Renal cortical epithelial cell (primary cell): ENCODE results near the gene KAZN. TPM values are rescaled to one million over a fixed set of nuclear protein-coding genes. Genes with fewer than 3 reads are reported as not detected.

ENCODE experiments used
- DNase-seq: peaks from one replicate; pipeline ENCODE4 v3.0.0-alpha.2; 2011; ENCODE audit warnings: low read depth
- total RNA-seq: library from RNA; depleted of rRNA; stranded (reverse); fragments of >200 nt; gene quantifications from 2 replicates; pipeline ENCODE4 v1.2.3, GENCODE V29; 2014

KAZN gene
- total RNA-seq, 1 donor from 2014 or later: 30.8 TPM

DNA sequence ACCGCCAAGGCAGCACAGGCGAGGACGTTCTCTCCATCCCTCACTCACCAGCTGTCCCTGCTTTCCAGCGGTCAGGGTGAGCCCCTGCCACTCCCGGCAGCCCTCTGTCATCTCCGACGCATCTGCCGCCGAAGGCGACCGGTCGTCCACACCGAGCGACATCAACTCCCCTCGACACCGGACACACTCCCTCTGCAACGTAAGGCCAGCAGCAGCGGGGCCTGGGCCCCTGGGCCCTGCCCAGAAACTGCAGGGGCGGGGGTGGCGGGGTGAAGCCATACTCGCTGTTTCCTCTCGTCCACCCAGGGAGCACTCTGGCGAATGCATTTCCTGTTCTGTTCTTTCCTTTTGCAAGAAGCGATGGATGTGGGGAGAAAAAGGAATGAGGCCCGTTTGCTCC, 461.6 kb downstream of the KAZN start:
- no peak for DNase-seq

DNA sequence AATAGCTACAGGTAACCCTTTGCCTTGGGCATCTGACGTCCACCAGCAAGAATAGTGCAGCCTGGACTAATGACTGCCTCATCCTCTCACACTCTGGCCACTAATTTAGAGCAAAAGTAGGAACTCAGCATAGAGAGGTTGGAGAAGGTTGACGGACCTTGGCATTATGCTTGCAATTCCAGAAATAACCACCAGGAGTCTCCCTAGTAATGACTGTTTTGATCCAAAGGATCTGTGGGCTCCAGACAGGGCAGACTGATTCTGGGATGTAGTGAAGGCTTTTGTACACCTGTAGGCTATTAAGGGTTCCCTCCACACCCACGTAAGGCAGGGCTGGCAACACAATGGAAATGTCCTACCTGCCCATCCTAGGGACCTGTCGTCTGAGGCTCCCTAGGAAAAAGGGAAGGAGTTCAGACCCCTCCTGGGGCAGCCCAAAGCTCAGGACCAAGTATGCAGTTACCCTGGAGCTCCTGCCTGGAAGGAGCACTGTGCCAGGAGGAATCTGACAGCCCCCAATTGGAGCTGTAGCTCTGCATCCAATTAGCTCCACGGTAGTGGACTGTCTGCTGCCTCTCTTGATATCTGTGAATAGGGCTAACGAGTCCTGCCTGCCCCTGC, 464.1 kb downstream of the KAZN start:
- no peak for DNase-seq

DNA sequence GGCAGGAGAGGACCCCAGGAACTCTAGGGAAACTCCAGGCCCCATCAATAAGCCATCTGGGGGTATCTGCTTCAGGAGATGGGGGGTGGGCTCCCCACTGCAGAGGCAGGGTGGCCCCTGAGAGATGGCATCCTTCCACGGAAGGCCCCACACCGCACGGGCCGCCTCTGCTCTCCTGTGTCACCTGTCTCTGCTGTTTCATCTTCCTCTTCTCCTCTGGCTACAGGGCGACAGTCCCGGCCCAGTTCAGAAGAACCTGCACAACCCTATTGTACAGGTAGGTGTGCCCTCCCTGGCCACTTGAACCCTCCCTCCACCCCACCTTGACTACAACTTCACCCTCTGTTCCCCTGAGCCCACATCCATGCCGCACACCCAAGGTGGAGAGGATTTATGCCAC, 464.9 kb downstream of the KAZN start:
- no peak for DNase-seq

DNA sequence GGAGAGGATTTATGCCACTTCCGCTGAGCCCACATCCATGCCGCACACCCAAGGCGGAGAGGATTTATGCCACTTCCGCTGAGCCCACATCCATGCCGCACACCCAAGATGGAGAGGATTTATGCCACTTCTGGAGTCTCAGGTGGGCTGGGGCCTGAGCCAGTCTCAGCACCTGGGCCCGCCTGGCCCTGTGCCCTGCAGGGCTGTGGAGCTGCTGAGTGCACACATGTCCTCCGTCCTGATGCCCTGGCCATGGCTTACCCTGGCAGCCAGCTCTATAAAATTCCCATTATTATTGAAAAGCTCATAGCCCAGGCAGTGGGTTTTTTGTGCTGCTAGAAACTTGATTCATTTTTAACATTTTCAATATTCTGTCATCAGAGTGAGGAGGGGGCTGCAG, 465.3 kb downstream of the KAZN start:
- DNase-seq: no peak

DNA sequence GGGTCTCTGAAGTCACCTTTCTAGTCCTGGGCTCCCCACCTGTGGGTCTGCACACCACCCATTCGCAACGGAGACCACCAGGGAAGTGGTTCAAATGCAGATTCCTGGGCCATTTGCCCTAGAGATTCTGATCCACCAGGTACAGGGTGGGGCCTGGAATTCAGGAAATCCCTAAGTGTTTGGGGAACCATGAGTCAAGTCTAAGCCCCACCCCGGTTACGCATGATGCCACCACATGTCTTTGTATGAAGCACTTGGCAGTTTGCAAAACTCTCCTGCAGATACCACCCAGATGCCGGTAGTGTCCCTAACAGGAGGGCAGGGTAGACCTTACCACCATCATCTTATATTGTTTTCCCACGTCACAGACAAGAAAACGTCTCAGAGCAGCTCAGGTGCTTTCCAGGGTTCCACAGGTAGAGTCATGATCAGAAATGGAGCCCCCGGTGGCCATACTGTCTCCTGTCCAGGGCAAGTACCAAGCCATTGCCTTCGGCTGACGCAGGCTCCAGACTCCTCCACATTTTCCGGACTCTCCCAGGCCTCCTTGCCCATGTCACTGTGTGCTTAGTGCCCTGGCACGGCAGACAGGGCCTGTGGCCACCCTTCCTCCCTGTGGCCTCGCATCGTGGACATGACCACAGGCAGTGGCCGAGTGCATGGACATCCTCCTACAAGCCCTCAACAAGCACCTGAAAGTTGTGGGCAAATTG, 465.9 kb downstream of the KAZN start:
- peak; percentile 13 for DNase-seq

DNA sequence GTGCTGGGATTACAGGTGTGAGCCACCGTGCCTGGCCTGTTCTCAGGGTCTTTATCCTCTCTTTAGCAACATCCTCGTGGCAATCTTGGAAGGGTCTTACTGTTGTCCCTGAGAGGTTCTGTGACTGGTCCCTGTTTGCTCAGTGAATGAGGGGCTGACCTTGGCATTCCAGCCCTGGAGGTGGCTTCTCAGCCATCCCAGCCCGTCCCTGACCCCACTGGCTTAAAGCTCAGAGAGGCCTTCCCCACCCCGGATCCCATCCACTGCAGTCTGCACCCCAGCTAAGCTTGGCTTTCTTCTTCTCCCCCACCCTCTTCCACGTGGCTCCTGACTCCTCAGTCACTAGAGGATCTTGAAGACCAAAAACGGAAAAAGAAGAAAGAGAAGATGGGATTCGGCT, 466.8 kb downstream of the KAZN start:
- DNase-seq: no peak

DNA sequence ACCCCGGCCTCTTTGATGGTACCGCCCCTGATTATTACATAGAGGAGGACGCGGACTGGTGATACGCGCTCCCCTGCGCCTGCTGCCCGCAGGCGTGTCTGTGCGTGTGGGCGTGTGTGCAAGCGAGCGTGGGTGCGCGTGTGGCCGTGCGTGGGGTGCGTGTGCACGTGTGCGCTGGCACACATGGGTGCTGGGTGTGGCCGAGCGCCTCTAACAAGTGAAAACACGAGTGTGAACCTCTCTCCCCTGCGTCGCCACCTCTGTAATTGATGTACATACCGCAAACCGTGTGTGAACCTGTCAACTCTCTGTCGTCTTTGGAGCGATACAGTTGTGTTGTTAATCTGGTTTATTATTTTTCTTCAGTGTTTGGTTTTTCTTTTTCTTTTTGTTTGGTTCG, 467.3 kb downstream of the KAZN start:
- no peak for DNase-seq

DNA sequence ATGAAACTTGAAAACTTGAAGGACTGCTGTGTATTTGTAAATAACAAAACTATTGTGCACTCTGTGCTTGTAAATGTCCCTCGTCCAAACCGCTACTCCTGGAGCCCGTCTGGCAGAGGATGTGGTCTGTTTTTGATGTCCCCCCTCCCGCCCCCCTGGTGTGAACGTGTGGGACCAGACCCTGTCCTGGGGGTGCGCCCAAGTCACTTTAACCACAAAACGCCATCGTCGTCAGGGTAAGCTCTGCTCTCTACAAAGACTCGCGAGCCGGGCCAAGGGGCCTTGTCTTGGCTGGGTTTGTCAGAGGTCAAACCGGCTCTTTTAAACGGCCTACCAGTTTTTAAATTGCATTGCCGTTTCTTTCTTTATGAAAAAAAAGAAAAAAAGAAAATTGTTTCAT, 467.7 kb downstream of the KAZN start:
- no peak for DNase-seq

DNA sequence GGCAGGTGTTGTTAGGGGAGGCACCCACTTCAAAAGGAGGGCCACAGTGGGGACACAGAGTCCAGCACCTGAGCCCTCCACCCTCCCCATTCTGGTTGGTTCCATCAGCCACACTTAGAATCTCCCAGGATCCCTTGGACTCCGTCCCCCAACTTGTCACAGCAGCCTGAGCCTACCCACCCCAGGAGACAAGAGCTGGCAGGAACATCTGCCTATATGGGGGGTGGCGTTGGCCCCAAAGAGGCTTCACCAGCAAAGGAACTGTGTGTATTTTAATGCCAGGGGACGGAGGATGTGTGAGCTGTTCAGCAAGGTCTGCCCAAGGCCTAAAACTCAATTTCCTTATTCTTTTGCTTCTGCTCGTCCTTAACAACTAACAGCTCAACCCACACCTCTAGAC, 468.7 kb downstream of the KAZN start:
- no peak for DNase-seq

DNA sequence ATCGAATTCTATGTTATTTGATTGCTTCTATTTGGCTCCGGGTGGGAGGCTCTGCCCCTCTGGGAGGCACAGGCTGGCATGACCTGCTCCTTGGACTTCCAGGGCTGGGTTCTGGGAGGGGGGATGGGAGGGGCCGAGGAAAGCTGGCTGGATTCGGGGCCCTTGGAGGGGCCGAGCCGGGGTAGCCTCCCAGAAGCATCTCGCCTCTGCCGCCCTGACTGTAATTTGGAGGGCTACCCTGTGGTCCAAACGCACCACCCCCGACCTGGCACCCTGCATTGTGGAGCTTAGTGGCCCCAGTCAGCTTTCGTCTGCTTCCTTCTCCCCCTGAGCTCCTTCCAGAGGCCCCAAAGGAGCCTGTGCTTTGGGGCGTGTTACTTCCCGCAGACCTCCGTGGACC, 469.7 kb downstream of the KAZN start:
- no peak for DNase-seq

DNA sequence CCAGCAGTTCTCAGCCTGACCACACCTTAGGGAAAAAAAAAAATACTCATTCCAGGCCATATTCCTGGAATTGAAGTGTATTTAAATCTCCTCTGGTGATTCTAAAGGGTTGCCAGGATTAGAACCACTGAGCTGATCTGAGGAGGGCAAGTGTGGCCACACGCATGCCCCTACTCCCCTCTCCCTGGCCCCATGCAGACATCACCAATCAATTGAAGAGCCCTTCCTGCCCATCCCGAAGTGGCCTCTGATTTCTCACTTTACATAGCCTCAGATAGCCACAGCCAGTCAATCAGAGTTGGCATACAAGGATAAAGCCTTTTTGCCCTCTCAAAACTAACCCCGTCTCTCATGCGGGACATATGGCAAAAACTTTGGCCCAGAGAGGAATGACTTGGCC, 470.5 kb downstream of the KAZN start:
- no peak for DNase-seq

DNA sequence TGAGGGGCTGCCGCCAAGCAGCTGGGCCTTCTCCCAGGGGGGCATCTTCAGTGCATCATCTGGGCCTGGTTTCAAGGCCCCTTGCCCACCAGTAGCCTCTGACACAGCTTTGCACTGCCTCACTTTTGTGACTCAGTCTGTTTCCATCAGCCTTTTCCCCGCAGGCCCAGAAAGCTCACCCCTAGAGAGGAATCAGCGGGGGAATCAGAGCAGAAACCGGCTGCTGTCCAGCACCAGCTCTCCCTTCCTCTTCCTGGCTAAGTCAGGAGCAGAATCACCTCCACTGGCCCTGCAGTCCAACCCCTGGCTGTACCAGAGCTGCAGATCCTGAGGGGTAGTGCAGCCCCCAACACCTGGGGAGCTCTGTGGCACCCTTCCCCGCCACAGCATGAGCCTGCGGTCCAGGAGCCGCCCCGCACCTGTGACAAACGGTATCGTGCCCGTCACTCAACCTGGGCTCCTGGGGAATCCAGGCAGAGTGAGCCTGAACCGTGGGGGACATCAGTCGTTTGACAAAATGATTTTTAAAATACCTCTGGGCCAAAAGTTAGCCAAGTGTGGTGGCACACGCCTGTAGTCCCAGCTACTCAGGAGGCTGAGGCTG, 471.8 kb downstream of the KAZN start:
- no peak for DNase-seq

DNA sequence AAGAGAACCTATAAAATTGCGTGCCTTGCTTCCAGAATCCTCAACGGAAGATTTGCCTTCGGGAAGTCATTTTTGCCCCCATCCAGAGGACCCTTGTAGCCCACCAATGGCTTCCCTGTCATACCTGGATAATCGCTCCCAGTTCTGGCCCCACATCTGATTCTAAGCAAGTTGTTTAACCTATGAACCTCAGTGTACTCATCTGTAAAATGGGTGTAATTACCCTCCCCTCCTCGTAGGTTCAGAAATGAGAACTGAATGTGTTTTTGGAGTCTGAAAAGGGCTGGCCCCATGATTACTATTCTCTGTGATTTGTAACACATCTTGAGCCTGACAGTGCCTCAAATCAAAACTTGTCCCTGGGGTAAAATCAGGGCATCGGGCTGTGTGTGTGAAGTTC, 473.5 kb downstream of the KAZN start:
- DNase-seq: no peak

DNA sequence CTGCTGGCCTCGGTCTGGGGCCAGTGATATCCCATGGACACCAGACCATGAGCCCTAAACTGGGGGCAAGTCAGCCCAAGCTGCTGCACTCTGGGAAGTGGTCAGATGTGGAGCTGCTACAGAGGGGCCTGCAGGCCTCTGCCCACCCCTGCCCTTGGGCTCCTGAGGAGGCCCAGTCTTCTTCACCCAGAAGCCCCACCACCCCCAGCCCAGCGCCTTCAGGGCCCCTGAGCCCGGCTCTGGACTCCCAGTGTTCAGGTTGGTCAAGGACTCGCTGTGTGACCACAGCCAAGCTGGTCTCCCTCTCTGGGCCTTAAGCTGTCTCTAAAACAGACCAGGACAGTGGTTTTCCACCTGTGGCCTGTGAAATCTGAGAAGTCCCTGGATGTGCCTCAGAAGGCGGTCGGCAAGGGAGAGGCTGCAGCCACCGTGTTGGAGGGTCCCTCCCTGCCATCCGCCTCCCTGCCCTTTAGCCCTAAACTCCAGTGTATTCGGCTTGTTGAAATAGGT, 475.4 kb downstream of the KAZN start:
- DNase-seq: no peak

DNA sequence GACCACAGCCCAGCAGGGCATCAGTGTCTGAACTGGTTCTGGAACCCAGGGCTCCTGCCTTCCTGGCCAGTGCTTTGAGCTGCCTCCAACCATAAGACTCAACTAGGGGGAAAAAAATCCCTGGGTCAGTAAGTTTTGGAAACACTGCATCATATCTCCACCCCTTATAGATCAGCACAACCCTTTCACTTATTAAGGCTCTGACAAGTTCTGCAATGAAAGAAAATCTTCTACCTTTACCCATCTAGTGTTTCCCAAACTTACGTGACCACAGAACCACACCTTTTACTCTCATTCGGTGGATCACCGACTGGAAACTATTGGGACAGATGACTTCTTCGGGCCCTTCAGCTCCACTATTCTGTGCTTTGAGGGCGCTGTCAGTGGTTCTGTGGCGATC, 476.7 kb downstream of the KAZN start:
- DNase-seq: no peak

DNA sequence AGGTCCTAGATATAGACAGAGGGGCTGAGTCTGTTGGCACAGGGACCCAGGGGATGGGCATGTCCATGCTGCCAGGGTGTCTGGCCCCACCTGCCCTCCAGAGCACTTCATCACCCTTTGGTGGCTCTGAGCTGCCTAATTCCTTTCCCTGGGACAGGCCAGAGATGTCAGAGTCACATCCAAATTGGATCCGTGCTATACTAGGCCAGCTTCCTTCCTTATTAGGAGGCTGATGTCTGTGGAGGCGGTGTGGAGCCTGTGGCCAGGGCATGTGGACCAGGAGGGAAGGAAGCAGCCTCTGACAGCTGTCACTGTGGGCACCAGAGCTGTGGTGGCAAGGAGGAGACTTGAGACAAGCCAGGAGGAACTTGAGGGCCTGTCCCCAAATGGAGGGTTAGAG, 477.3 kb downstream of the KAZN start:
- DNase-seq: no peak

DNA sequence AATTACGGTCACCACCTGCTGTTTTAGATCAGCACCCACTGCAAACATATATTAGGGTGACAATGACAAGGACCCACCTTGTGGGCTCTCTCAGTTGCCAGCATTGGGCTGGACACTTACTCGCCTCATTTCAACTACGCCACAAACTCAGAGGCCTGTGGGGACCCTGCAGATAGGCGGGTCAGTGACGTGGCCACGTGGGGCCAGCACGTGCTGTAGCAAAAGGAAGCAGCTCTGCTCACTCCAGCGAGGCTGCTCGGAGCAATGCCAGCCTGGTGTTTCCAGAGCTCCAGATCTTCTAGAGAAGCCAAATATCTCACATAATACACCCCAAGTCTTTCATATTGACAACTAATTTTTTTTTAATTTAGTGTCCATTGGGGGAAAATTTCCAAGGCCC, 478.3 kb downstream of the KAZN start:
- DNase-seq: no peak

DNA sequence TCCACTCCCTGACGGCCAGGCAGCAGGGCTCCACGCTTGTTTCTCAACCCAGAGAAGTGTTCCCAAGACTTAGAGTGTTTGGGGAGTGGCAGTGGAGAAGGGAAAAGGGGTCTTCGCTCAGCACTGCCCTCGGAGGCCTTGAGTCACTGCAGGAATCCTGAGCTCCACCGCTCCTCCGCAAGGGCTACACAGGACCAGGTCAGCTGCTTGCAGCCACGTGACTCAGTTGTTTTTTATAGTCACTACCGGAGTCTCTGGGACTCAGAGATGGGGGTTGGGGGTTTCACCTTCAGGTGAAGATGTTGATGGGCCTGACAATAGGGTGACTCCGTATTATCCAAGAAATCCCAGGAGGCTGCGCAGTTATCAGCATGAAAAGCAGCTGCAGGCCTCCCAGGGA, 478.9 kb downstream of the KAZN start:
- DNase-seq: no peak

DNA sequence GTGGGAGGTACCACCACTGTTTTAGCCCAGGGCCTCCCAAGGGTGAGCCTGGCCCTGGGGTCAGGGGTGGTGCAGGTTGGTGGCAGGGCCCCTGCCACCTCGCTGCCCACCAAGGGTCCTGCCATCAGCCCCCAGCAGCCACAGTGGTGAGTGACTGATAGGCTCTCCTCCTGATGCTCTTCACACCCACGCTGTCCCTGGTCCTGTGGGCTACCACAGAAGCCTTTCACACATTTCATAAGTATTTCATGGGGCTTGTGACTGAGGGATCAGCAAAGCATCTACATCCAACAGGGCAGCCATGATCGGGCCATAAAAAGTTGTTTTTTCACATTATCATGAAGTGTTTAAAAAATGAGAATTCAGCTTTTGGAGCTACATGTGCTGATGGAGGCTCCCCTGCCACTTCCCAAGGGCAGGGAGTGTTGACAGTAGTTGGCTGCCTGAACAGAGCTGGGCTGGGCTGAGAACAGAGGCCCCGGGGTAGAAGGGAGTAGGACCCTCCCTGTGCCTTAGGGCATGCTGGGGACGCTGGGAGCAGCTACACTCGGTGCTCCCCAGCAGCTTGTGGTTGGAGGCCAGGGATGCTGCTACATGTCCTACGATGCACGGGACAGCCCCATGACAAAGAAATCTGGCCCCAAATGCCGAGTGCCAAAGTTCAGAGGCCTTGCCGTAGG, 482.0 kb downstream of the KAZN start:
- no peak for DNase-seq

DNA sequence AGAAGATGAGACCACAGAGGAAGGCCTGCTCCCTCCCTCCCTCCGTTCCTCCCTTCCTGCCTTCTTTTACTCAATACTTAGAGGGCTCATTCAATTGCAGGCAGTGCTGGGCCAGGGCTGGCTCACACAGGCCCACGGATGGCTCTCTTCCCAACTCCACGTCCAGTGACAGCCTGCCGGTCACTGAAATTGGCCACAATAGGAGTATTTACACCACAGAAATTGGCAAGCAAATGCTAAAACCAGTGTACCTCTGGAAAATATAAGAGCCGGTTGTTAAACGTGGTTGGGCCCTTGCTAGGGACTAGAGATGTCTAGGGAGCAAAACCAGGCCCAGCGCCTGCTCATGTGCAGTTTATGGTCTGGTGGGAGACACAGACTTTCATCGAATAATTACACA, 482.6 kb downstream of the KAZN start:
- DNase-seq: no peak

DNA sequence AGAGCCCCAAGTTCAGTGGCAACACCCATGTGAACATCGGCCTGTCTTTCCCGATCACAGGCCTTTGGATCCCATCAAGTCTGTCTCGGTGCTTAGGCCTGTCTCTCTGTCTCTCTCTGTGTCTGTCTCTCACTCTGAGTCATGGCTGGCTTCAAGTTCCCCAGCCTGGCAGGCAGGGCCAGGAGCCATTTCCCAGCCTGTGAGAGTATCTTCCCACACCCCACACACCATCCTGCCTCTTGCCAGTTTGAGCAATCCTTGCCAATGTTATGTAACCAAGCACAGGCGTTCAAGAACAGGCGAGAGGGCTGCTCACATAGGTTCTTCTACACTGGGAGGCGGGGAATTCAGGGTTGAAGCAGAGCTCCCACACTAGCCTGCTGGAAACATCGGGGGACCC, 485.1 kb downstream of the KAZN start:
- no peak for DNase-seq

DNA sequence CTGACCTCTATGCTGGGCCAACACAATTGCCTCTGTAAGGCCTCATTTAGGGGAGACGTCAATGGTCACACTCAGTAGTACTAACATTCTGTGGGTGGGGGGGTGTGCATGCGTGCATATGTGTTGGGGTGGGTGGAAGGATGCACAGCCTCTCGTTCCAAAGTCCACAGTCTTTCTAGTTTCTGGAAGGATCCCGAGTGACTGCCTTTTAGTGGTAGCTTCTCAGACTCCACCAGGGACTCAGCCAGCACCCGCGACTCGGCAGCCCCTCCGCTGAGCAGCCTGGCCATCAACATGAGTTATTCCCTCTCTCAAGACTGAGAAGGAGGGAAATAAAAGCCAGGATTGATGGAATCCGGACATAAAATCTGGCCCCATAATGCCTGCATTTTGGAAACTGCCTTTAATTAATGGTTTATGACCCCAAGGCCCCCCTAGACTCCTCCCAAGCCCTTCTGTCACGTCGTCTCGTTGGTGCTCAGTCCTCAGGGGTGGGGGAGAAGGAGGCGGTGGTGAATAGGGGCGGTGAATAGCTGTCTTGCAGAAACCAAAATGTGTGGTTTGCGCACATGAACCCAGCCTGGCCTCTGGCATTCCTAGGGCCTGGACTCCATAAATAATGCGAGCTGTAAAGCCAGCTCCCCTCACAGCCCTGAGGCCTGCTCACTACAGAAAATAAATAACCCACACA, 489.9 kb downstream of the KAZN start:
- DNase-seq: peak; percentile 40
